Trophoblast cell (in vitro differentiated cells and primary cell): Measurements from ENCODE around the gene FBLN7.

Experiments
- DNase-seq, 2 donors: peaks; one replicate each; pipeline ENCODE4 v3.0.0-alpha.2; 2016
- H2AFZ ChIP-seq: 2 replicates; pipeline ENCODE4 v1.6.1; 2013; ENCODE audit warnings: low read length, moderate library complexity, mild to moderate bottlenecking; ENCODE audit not compliant: insufficient read depth, poor library complexity
- H2AK5ac ChIP-seq: 2 replicates; pipeline ENCODE4 v1.6.1; 2013; ENCODE audit warnings: mild to moderate bottlenecking, low read length
- H2BK120ac ChIP-seq: 2 replicates; pipeline ENCODE4 v1.6.1; 2013; ENCODE audit warnings: low read length, mild to moderate bottlenecking, moderate library complexity; ENCODE audit not compliant: insufficient read depth, poor library complexity
- H2BK12ac ChIP-seq: 2 replicates; pipeline ENCODE4 v1.6.1; 2013; ENCODE audit warnings: mild to moderate bottlenecking, low read length, moderate library complexity
- H2BK5ac ChIP-seq: 2 replicates; pipeline ENCODE4 v1.6.1; 2013; ENCODE audit warnings: low read length, low read depth, moderate library complexity, mild to moderate bottlenecking; ENCODE audit not compliant: poor library complexity
- H3K14ac ChIP-seq: 2 replicates; pipeline ENCODE4 v1.6.1; 2013; ENCODE audit warnings: mild to moderate bottlenecking, low read length
- H3K18ac ChIP-seq: 2 replicates; pipeline ENCODE4 v1.6.1; 2013; ENCODE audit warnings: mild to moderate bottlenecking, low read length
- H3K23ac ChIP-seq: 2 replicates; pipeline ENCODE4 v1.6.1; 2013; ENCODE audit warnings: low read length
- H3K27ac ChIP-seq: 2 replicates; pipeline ENCODE4 v1.5.1; 2013; ENCODE audit warnings: low read depth, mild to moderate bottlenecking, inconsistent platforms, low read length, moderate library complexity
- H3K27me3 ChIP-seq: 2 replicates; pipeline ENCODE4 v1.6.1; 2013; ENCODE audit warnings: inconsistent platforms, mild to moderate bottlenecking, low read length, moderate library complexity; ENCODE audit not compliant: insufficient read depth
- H3K36me3 ChIP-seq, 2 experiments: 1 replicate in 1 of 2; 2 replicates in 1 of 2; pipeline ENCODE4 v1.6.1; 2013; ENCODE audit warnings: low read length in 2 of 2, mild to moderate bottlenecking in 2 of 2, moderate library complexity in 1 of 2; ENCODE audit not compliant: insufficient read depth in 2 of 2, control insufficient read depth in 1 of 2
- H3K4ac ChIP-seq: 2 replicates; pipeline ENCODE4 v1.6.1; 2013; ENCODE audit warnings: low read depth, mild to moderate bottlenecking, low read length, moderate library complexity
- H3K4me1 ChIP-seq, 2 experiments: 1 replicate in 1 of 2; 2 replicates in 1 of 2; pipeline ENCODE4 v1.6.1; 2013; ENCODE audit warnings: low read length in 2 of 2, mild to moderate bottlenecking in 2 of 2, moderate library complexity in 1 of 2; ENCODE audit not compliant: insufficient read depth in 2 of 2, control insufficient read depth in 1 of 2
- H3K4me2 ChIP-seq: 2 replicates; pipeline ENCODE4 v1.6.1; 2013; ENCODE audit warnings: inconsistent platforms, mild to moderate bottlenecking, low read length, moderate library complexity
- H3K4me3 ChIP-seq: 2 replicates; pipeline ENCODE4 v1.5.1; 2013; ENCODE audit warnings: mild to moderate bottlenecking, low read depth, low read length, inconsistent platforms
- H3K79me1 ChIP-seq: one replicate; pipeline ENCODE4 v1.6.1; 2013; ENCODE audit warnings: low read length
- H3K79me2 ChIP-seq: 2 replicates; pipeline ENCODE4 v1.6.1; 2013; ENCODE audit warnings: low read length, mild to moderate bottlenecking; ENCODE audit not compliant: control insufficient read depth, insufficient read depth, poor library complexity
- H3K9ac ChIP-seq: 2 replicates; pipeline ENCODE4 v1.6.1; 2013; ENCODE audit warnings: mild to moderate bottlenecking, low read length
- H3K9me3 ChIP-seq: 2 replicates; pipeline ENCODE4 v1.6.1; 2013; ENCODE audit warnings: low read depth, mild to moderate bottlenecking, control low read depth, inconsistent platforms, low read length; ENCODE audit not compliant: insufficient read depth
- H4K12ac ChIP-seq: 2 replicates; pipeline ENCODE4 v1.6.1; 2013; ENCODE audit warnings: low read depth, mild to moderate bottlenecking, low read length, moderate library complexity
- H4K8ac ChIP-seq: 2 replicates; pipeline ENCODE4 v1.6.1; 2013; ENCODE audit warnings: low read depth, mild to moderate bottlenecking, low read length, moderate library complexity
- H4K91ac ChIP-seq: one replicate; pipeline ENCODE4 v1.6.1; 2013; ENCODE audit warnings: low read depth, mild to moderate bottlenecking, low read length, moderate library complexity
- WGBS: extraction: QIAGEN DNeasy Blood & Tissue Kit; methylation state at CpG from one replicate; pipeline ENCODE4 v1.1.7; 2013; ENCODE audit warnings: missing lambda C conversion rate; ENCODE audit not compliant: insufficient read length, insufficient coverage; ENCODE audit errors: extremely low coverage; 5-methylcytosine and 5-hydroxymethylcytosine counted together

The FBLN7 gene

GRCh38 chr2:112174383-112174782 is 36.2 kb downstream of the FBLN7 start:
- Histone ChIP-seq H3K79me1 (no peaks in the 10 kb centered on the region), H3K23ac (no peak overlapping the region)
- no CpG with 5 or more reads among the region's 4 CpGs for WGBS

GRCh38 chr2:112175333-112175732 is 37.1 kb downstream of the FBLN7 start:
- Histone ChIP-seq H2BK5ac (no peak overlapping the region), H2BK120ac (no peak overlapping the region), H3K18ac (no peak overlapping the region), H3K4me1 (no peaks in the 10 kb centered on the region), H3K23ac (no peak overlapping the region), H2BK12ac (no peak overlapping the region), H4K8ac (no peak overlapping the region), H3K36me3 (no peaks in the 10 kb centered on the region), H3K9ac (no peak overlapping the region), H3K4ac (no peak overlapping the region), H3K4me2 (no peak overlapping the region), H2AK5ac (no peak overlapping the region), H3K27ac (no peak overlapping the region), H4K12ac (no peak overlapping the region), H3K14ac (no peak overlapping the region), H2AFZ (no peak overlapping the region), H3K79me2 (no peaks in the 10 kb centered on the region), H3K79me1 (no peaks in the 10 kb centered on the region), H3K9me3 (no peaks in the 10 kb centered on the region), H3K4me3 (no peak overlapping the region), H3K27me3 (no peaks in the 10 kb centered on the region), H4K91ac (no peak overlapping the region)
- WGBS: no CpG with 5 or more reads among the region's 3 CpGs
- no peak for DNase-seq

More at GRCh38 chr2:112174383-112174782, 36.2 kb downstream of the FBLN7 start:
- H3K79me2 ChIP-seq: no peaks in the 10 kb centered on the region
- no peaks in the 10 kb centered on the region for H3K36me3 ChIP-seq
- no peak overlapping the region for H4K91ac ChIP-seq
- H2BK5ac ChIP-seq: no peak overlapping the region
- H3K9me3 ChIP-seq: no peaks in the 10 kb centered on the region
- no peak overlapping the region for H3K4me3 ChIP-seq
- no peak overlapping the region for H3K27ac ChIP-seq
- H2BK120ac ChIP-seq: no peak overlapping the region
- no peak for DNase-seq
- no peak overlapping the region for H2BK12ac ChIP-seq
- no peak overlapping the region for H3K9ac ChIP-seq
- no peaks in the 10 kb centered on the region for H3K27me3 ChIP-seq
- H2AK5ac ChIP-seq: no peak overlapping the region
- no peak overlapping the region for H2AFZ ChIP-seq
- no peak overlapping the region for H4K12ac ChIP-seq
- H3K14ac ChIP-seq: no peak overlapping the region
- H3K4me2 ChIP-seq: no peak overlapping the region
- H4K8ac ChIP-seq: no peak overlapping the region
- H3K18ac ChIP-seq: no peak overlapping the region
- no peak overlapping the region for H3K4ac ChIP-seq
- H3K4me1 ChIP-seq: no peaks in the 10 kb centered on the region

GRCh38 chr2:112175958-112176573 is 37.9 kb downstream of the FBLN7 start:
- no peak overlapping the region for H4K12ac ChIP-seq
- no peak overlapping the region for H3K27ac ChIP-seq
- no peak overlapping the region for H2AK5ac ChIP-seq
- H3K9me3 ChIP-seq: no peaks in the 10 kb centered on the region
- H2AFZ ChIP-seq: no peak overlapping the region
- H3K27me3 ChIP-seq: no peaks in the 10 kb centered on the region
- no peak overlapping the region for H4K8ac ChIP-seq
- H2BK5ac ChIP-seq: no peak overlapping the region
- no peaks in the 10 kb centered on the region for H3K36me3 ChIP-seq
- no peak overlapping the region for H2BK12ac ChIP-seq
- no peaks in the 10 kb centered on the region for H3K4me1 ChIP-seq
- H3K23ac ChIP-seq: no peak overlapping the region
- no peak overlapping the region for H3K4me2 ChIP-seq
- DNase-seq: no peak
- no peak overlapping the region for H3K14ac ChIP-seq
- no CpG with 5 or more reads among the region's 7 CpGs for WGBS
- H2BK120ac ChIP-seq: no peak overlapping the region
- H3K79me2 ChIP-seq: no peaks in the 10 kb centered on the region
- no peak overlapping the region for H3K4me3 ChIP-seq
- no peaks in the 10 kb centered on the region for H3K79me1 ChIP-seq
- H4K91ac ChIP-seq: no peak overlapping the region
- H3K9ac ChIP-seq: no peak overlapping the region
- H3K4ac ChIP-seq: no peak overlapping the region
- no peak overlapping the region for H3K18ac ChIP-seq

GRCh38 chr2:112181571-112182290 is 43.5 kb downstream of the FBLN7 start:
- peaks cover 2% of the 10 kb centered on the region for H3K9me3 ChIP-seq
- no peak overlapping the region for H2BK120ac ChIP-seq
- H2AK5ac ChIP-seq: no peak overlapping the region
- no peaks in the 10 kb centered on the region for H3K79me2 ChIP-seq
- H3K36me3 ChIP-seq: no peaks in the 10 kb centered on the region
- DNase-seq: peak in 1 of 2 donors; percentile 38
- H3K9ac ChIP-seq: no peak overlapping the region
- no peak overlapping the region for H4K8ac ChIP-seq
- no peak overlapping the region for H2BK12ac ChIP-seq
- no peak overlapping the region for H3K23ac ChIP-seq
- H4K91ac ChIP-seq: no peak overlapping the region
- H3K27ac ChIP-seq: no peak overlapping the region
- H3K4me2 ChIP-seq: peak overlapping the region; percentile 36
- no CpG with 5 or more reads among the region's 54 CpGs for WGBS
- H4K12ac ChIP-seq: no peak overlapping the region
- H2AFZ ChIP-seq: no peak overlapping the region
- peaks cover 2% of the 10 kb centered on the region for H3K27me3 ChIP-seq
- no peak overlapping the region for H3K4ac ChIP-seq
- no peak overlapping the region for H3K14ac ChIP-seq
- no peak overlapping the region for H3K18ac ChIP-seq
- no peaks in the 10 kb centered on the region for H3K4me1 ChIP-seq
- no peak overlapping the region for H2BK5ac ChIP-seq
- no peak overlapping the region for H3K4me3 ChIP-seq
- no peaks in the 10 kb centered on the region for H3K79me1 ChIP-seq
